ENCODE results near the gene NUP35.

DNA sequence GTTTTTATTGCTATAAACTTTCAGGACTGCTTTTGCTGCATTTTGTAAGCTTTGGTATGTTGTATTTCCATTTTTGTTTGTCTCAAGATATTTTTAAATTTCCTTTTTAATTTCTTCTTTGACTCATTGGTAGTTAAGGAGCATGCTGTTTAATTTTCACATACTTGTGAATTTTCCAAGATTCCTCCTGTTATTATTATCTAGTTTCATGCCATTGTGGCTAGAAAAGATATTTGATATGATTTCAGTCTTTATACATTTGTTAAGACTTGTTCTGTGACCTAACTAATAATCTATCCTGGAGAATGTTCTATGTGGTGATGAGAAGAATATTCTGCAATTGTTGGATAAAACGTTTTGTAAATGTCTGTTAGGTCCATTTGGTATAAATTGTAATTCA lies 62.1 kb downstream of the NUP35 start:
- TF ChIP-seq, protein P1, sequence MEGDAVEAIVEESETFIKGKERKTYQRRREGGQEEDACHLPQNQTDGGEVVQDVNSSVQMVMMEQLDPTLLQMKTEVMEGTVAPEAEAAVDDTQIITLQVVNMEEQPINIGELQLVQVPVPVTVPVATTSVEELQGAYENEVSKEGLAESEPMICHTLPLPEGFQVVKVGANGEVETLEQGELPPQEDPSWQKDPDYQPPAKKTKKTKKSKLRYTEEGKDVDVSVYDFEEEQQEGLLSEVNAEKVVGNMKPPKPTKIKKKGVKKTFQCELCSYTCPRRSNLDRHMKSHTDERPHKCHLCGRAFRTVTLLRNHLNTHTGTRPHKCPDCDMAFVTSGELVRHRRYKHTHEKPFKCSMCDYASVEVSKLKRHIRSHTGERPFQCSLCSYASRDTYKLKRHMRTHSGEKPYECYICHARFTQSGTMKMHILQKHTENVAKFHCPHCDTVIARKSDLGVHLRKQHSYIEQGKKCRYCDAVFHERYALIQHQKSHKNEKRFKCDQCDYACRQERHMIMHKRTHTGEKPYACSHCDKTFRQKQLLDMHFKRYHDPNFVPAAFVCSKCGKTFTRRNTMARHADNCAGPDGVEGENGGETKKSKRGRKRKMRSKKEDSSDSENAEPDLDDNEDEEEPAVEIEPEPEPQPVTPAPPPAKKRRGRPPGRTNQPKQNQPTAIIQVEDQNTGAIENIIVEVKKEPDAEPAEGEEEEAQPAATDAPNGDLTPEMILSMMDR (IDR thresholded peaks at IDR 0.05; ENCODE audit: control extremely low read depth in 1 of 3, insufficient read depth in 1 of 3, low read depth in 1 of 3, low read length in 3 of 3) = no peak
- TF ChIP-seq TAF1 (IDR thresholded peaks at IDR 0.05; ENCODE audit: low read depth, low read length) (no peak), POLR2A (IDR thresholded peaks at IDR 0.05; ENCODE audit: control extremely low read depth in 1 of 2, low read depth in 2 of 2, low read length in 2 of 2) (no peak), CREB1 (IDR thresholded peaks at IDR 0.05) (no peak), GTF2F1 (IDR thresholded peaks at IDR 0.05; ENCODE audit: borderline replicate concordance, low read depth, low read length) (no peak), RFX5 (IDR thresholded peaks at IDR 0.05; ENCODE audit: borderline replicate concordance, low read depth, low read length) (no peak), POLR2AphosphoS5 (IDR thresholded peaks at IDR 0.05; ENCODE audit: low read depth, low read length) (no peak), GABPA (IDR thresholded peaks at IDR 0.05; ENCODE audit: borderline replicate concordance, insufficient read depth, low read length) (no peak), CTBP2 (IDR thresholded peaks at IDR 0.05; ENCODE audit: borderline replicate concordance, insufficient read depth, insufficient read length, low read length) (no peak)

Measured in H1 (cell line).